RKO (cell line): ENCODE data around the gene BTBD18.

Source experiments
- DNase-seq: peaks from one replicate; pipeline ENCODE4 v3.0.0-alpha.2; 2016; ENCODE audit warnings: low spot score

The BTBD18 gene, protein sequence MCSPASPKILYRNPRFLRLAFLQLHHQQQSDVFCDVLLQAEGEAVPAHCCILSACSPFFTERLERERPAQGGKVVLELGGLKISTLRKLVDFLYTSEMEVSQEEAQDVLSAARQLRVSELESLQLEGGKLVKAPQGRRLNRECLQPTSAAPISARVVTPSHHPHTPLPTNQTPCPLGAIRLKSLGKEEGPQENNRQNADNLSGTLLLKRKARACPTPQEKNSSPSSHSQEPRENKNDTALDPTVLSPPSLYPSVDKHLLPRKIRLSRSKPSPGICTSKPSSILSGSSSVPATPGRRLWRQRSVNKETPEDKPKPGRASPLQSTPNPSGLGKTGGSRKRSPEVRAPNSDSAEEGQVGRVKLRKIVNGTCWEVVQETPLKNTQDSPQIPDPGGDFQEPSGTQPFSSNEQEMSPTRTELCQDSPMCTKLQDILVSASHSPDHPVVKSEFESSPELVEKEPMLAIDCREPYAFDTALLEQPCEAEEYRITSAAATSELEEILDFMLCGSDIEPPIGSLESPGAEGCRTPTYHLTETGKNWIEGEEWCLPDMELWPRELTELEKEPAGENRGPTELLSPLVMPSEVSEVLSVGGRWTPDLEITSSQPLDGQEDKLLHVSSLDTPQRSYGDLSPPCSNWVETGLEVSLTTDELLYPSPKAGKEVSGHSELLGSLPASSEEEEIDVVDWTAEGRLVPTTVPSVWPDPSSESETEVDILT

DNA sequence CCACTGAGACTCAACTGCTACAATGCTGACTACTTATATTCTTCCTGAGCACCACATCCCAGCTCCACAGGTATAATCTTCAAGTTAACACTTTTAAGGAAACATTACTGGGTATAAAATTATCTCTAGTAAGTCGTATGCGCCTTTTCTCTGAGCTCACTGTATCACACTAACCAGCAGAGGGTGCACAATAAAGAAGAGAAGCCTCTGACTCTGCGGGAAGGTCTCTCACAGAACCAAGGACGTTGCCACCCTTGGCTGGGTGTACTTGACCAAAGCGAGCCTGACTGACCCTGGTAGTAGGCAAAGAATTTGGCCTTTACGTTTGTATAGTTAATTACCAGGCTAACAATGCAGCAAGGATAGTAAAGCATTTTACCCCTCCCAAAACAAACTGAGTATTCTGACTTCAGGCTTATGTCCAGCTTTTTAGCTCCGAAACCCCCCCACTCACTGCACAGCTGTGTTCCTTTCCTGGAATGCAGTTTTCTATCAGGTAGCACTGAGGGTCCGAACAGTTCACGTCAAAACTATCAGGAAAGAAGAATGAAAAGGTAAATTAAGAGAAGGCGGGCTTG is at the start of gene BTBD18:
Gene BTBD18 (minus strand): TSS at position 144 of the 578 bp plus-strand sequence. CDS start 631 bp downstream, outside the sequence.
- DNase-seq: peak; percentile 49

DNA sequence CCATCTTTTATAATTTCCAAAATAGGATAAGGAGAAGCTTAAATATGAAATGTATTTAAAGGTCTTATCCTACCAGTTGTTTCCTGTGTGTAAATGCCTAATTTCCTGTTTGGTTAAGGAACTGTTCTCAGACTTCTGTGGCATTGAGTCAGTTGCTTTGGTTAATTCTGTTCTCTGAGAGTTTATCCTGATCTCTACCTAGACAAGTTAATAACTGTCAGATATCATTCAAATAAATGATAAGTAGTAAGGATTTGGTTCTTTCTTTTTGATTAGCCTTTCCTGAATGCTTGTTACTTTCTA is 49.5 kb upstream of the BTBD18 start:
- DNase-seq: no peak

- peak; percentile 82 for DNase-seq
These were observed 49.0 kb upstream of the BTBD18 start for GRCh38 chr11:57800444-57801182.

DNA sequence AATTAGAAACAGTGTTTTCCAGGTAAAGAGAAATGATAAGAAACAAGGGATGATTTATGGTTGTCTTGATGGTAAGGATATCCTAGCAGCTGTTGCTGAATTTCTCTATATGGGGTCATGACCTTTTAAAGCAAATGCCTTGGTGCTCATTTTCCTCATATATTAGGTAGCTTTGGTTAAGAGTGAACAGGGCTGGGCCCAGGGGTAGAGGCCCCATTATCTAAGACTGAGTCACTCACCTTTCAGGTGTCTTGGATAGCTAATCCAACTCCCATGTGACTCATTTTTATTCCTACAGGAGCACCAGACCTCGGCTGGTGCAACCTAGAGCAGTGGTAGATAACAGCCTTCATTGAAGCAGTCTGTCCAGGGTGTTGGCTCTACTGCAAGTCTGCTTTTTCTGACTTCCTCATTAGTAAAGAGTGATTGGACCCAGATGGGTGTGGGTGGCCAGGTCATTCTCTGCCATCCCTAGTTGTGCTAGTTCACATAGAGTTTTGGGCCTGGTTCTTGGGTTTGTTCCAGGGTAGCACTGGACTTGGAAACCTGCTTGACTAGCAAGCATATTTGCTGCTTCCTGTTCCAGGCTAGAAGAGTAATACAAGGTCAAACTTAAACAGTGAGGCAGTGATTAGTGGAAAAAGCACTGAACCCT is 47.4 kb upstream of the BTBD18 start:
- DNase-seq: no peak

DNA sequence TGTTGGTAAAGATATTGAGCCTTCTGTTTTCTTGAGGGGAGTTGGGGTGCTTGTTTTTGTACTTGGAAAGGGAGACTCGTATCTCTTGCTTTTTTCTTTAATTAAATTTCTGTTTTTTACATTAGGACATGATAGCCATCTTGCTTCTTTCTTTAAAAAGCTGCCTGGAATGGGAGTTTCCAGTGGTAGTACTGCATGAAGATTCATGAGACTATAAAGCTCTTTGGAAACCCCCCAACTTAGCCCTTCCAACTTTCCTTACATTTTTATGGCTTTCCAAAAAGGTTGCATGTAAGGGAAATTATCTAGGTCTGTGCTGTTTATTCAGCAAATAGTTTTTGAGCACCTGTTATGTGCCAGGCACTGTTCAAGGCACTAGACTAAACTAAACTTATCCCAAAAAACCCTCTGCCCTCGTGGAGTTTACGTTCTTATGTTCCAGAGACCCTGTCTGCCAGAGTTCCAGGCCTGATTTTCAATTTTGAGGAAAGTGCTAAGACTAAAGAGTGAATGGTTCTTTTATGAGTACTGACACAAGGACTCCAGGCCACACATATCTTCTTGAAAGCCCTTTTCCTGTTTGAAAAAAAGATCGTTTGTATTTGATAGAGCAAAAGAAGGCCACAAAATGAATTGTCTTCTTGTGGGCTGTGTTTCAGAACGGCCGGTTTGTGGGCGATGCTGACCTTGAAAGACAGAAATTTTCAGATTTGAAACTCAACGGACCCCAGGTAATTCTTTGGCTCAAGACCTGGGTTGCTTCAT is 41.9 kb upstream of the BTBD18 start:
- DNase-seq: no peak

DNA sequence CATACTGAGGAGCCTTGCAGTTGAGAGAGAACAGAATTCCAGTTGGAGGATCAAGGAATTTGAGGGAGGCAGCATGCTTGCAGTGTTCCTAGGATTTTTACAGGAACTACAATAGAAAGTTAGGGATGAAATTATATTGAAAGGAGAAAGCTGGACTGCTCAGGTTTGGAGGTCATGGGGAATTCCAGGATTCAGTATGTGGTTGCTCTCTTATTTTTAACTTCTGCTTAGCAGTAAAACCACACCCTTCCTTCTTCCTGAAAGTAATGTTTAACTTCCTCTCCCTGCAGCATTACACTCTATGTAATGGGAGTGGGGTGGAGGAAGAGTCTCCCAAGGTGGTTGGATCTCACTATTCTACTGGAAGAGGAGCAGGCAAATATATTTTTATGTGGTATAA is 41.3 kb upstream of the BTBD18 start:
- DNase-seq: no peak

DNA sequence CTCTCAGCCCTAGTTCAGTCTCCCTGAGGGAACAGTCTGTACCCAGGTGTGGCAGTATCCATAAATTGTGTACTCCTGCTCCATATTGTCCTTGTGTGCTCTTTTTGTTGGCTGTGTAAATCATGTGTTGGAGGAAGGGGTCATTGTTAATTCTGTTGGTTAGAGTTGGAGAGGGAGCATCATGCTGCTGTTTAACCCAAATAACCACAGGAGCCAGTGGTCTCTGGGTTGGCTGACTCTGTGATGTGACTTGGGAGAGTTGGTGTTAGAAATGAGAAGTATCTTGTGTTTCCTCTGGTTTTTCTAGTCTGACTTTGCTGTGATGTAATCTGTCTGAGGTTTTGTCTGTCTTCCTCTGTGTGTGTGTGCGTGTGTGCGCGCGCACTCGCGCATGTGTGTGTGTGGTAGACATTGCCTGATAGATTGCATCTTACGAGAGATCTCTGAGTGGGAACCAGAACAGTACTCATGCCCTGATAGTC is 40.5 kb upstream of the BTBD18 start:
- DNase-seq: no peak

DNA sequence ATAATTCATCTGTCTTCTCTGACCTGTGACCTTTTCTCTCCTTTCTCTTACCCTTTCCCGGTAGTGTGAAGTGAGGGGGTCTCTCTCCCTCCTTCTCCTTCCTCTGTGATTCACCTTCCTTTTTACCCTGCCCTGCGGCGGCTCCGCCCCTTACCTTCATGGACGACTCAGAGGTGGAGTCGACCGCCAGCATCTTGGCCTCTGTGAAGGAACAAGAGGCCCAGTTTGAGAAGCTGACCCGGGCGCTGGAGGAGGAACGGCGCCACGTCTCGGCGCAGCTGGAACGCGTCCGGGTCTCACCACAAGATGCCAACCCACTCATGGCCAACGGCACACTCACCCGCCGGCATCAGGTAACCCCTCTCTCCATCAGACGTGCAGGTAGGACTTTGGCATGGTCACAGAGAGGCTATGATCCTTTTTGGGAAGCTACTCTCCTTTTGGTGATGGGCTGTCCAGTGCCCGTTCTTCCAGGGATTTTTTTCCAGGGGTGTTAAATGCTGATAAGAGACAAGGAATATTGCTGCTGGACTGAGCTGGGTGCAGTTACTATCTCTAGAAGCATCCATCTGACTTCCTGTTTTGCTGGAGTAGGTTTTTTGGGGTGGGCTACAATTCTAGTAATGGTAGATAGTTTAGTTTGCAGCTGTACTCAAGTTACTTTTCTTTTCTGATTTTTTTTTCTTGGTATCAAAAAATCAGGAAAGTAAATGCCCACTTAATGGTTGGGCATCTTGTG is 39.9 kb upstream of the BTBD18 start:
- no peak for DNase-seq

DNA sequence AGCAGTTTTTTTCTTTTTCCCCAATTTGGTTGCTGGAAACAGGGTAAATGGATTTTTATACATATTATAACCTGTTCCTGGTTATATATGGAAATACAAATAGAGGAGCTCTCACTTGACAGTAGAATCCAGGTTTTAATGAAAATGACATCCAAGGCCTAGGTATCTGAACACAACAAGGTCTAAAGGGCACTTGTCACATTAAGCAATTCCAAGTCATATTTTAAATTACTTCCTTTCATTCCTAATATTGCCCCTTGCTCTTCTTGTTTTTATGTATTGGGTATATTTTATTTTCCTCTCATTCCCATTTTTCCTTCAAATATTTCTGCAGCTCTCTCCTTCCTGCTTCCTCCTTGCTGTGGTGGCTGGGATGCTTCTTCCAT is 37.1 kb upstream of the BTBD18 start:
- no peak for DNase-seq

DNA sequence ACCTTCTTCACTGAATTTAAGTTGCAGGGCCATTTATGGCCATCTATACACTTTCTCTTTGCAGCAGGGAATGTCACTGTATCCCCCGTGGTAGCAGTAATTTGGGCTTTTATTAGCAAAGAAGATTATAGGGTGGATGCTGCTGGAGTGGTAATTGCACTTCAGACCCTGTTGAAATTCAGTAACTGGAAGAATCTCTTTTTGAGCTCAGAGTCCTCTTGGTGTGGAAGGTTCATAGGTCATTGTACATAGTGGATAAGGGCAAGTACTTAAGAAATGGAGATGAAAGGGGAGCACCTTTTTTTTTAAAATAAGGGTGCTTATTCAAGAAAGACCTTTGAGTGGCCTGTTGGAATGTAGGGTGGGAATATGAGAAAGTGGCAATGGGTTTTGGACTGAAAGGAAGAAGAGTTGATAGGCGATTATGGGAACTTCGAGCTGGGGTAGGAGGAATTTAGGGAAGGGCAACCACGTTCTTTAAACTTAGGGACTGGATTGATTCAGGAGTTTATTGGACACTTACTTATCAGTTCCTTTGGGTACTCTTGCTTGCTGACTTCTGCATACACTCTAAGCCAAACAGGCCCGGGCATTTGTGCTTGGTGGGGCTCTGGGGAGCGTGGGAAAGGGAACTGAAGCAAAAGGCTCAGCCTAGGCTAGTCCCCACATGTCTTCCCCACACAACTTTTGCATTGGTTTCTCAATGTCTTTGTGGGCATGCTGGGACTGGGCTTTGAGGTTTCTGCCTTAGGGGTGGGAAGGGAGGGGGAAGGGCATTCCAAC is 36.5 kb upstream of the BTBD18 start:
- no peak for DNase-seq

DNA sequence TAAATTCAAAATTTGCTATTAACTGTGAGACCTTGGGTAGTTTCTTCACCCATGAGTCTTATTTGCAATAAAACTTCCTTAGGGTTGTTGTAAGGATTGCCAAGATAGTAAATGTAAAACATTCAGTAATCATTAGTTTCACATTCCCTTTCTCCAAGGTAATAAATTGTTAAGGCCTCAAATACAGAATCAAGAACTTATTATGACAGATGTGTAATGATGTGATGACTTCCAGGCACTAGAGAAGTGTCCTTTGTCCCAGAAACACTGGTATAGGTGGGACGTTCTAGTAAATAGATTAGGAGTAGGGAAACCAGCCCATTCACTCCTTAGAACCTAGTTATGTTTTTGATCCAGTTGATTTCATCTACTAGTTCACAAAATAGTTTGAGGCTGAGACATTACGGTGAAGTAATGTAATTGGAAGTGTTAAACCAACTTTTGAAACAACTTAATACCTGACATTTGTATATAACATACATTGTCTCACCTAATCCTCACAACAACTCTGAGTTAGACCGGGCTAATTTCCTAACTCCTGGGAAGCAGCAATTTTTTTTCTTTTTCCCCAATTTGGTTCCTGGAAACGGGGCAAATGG is 35.5 kb upstream of the BTBD18 start:
- no peak for DNase-seq

DNA sequence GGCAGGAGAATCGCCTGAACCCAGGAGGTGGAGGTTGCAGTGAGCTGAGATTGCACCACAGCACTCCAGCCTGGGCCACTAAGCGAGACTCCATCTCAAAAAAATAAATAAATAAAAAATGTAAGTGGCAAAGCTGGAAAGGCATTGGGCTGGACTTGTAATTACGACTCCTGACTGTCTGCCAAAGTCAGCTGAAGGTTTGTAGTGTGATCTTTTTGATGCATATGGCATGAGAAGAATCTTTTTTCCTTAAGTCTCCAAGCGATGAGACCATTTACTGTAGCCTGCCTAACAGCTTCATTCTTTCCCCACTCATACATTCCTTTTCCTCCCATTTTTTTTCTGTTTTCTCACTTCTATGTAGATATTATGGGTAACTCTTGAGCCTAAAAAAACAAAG is 34.8 kb upstream of the BTBD18 start:
- DNase-seq: no peak

DNA sequence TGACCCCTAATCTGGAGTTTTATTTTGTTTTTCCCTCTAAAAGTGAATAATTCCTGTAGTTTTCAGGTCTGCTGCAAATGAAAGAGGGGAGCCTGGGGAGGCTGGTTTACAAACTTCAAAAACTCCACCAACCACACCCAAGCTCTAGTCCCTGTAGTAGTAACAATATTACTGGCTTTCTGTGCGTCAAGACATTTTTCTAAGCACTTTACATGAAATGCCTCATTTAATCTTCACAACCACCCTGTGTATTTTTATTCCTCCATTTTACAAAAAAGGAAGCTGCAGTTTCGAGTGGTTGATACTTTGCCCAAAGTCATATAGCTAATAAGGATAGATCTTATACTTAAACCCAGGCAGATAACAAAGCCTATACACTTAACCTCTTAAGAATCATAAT is 33.5 kb upstream of the BTBD18 start:
- no peak for DNase-seq

- no peak for DNase-seq
These were observed 29.9 kb upstream of the BTBD18 start for GRCh38 chr11:57781529-57781943.

- DNase-seq: no peak
These were observed 27.7 kb upstream of the BTBD18 start for GRCh38 chr11:57779276-57779675.

GRCh38 chr11:57778318-57779037 is 26.9 kb upstream of the BTBD18 start:
- peak; percentile 60 for DNase-seq

- no peak for DNase-seq
These were observed 26.3 kb upstream of the BTBD18 start for GRCh38 chr11:57777969-57778317.

DNA sequence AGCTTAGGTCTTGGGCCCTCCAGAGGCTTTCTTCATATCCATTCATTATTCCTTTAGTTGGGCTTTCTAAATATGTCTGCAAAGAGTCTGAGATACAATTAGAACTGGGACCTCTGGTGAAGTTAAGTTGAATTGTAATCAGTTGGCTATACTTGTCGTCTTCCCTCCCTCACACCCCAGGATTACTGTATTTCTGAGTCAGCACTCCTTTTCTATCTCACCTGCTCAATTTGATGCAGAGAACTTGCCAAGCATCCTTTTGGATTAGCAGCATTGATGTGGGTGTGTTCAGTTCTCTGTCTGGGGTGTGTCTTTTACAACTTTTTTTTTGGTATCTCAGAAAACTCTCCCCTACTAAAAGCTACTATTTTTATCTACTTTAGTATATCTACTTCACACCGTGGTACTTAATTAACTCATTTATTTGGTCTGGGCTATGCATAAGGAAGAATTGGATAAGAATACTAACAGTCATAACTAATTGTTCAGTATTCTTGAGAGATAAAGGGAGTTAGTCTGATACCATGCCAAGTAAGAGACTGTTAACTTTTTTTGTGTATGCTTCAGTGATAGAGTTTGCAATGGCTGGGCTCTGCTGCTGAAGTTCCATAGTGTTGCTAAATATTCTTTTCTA is 25.1 kb upstream of the BTBD18 start:
- no peak for DNase-seq
